Measurements from ENCODE around the gene LMO7. TPM values are rescaled to one million over a fixed set of nuclear protein-coding genes. Genes with fewer than 3 reads are reported as not detected.

LMO7 gene
- total RNA-seq, 1 experiment from 2014 or later = 20.4 TPM

DNA sequence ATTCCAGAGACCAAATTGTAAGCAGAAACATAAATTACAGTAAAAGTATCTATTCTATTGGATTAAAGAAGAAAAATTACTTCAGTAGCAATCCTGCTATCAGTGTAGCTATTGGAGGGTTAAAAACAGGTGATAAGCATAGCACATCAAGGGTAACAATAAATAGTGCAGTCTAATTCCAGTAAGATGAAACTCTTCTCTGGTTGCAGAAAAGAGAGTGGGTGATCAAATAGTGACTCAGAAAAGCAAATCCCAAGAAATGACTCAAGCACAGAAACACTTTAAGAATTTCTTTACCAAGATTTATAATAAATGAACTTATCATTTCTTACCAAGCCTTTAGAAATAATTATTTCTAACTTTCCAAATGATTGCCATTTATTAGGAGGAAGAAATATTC, 135.7 kb downstream of the LMO7 start:
- Mint-ChIP-seq H3K4me3 (no peak overlapping the region), H3K4me1 (peaks cover 0 to 3% of the 10 kb centered on the region in 2 experiments; a peak in 1 of 4 replicates), H3K9me3 (no peaks in the 10 kb centered on the region), H3K36me3 (ENCODE audit: insufficient read depth in 1 of 3, low read depth in 3 of 3) (no peaks in the 10 kb centered on the region), H3K27ac (no peak overlapping the region), H3K27me3 (ENCODE audit: low read depth) (no peaks in the 10 kb centered on the region)
- Histone ChIP-seq H4K91ac (ENCODE audit: insufficient read length, low read depth, low read length) (no peak overlapping the region), H3K14ac (ENCODE audit: insufficient read depth, low read length) (no peak overlapping the region), H4K20me1 (ENCODE audit: control insufficient read depth, insufficient read depth, insufficient read length) (no peaks in the 10 kb centered on the region), H2BK5ac (ENCODE audit: insufficient read length, low read length) (no peak overlapping the region), H3K4me2 (ENCODE audit: insufficient read depth, insufficient read length, low read length) (no peak overlapping the region), H4K5ac (ENCODE audit: insufficient read length, low read depth, low read length) (no peak overlapping the region), H2BK15ac (ENCODE audit: low read depth, low read length) (no peak overlapping the region), H3K27ac (ENCODE audit: insufficient read length, low read depth, low read length) (no peak overlapping the region), H3K56ac (ENCODE audit: insufficient read length, low read depth, low read length) (no peak overlapping the region), H3K23ac (ENCODE audit: insufficient read length, low read depth, low read length) (no peak overlapping the region), H3K23me2 (ENCODE audit: insufficient read length, low read depth, low read length, poor library complexity, severe bottlenecking) (no peaks in the 10 kb centered on the region), H3K79me2 (ENCODE audit: insufficient read depth, low read length) (no peaks in the 10 kb centered on the region), H2BK20ac (ENCODE audit: low read depth, low read length, poor library complexity, severe bottlenecking) (no peak overlapping the region), H3K27me3 (ENCODE audit: insufficient read depth, low read length) (no peaks in the 10 kb centered on the region; the same call in 1 of the 2 replicates), H3K4me1 (ENCODE audit: insufficient read depth, low read length) (no peaks in the 10 kb centered on the region), H3T11ph (ENCODE audit: low read length) (no peak overlapping the region), H3K9me3 (ENCODE audit: control insufficient read depth, low read depth, low read length) (no peaks in the 10 kb centered on the region), H4K8ac (replicated peaks; ENCODE audit: insufficient read length, low read depth, low read length) (no peak overlapping the region), H3K4ac (ENCODE audit: low read depth, low read length) (no peak overlapping the region), H2BK12ac (ENCODE audit: insufficient read length, low read depth, low read length) (no peak overlapping the region), H2AFZ (ENCODE audit: low read length) (no peak overlapping the region), H3K18ac (ENCODE audit: insufficient read length, low read depth, low read length) (no peak overlapping the region), H3K79me1 (ENCODE audit: insufficient read depth, low read depth, low read length, poor library complexity, severe bottlenecking) (no peaks in the 10 kb centered on the region), H2AK5ac (ENCODE audit: insufficient read length, low read length) (no peak overlapping the region), H2BK120ac (ENCODE audit: low read depth, low read length, poor library complexity, severe bottlenecking) (no peak overlapping the region), H3K9ac (ENCODE audit: extremely low read depth, insufficient read length, low read length) (no peak overlapping the region)
- no peak for DNase-seq
- TF ChIP-seq, protein P1, sequence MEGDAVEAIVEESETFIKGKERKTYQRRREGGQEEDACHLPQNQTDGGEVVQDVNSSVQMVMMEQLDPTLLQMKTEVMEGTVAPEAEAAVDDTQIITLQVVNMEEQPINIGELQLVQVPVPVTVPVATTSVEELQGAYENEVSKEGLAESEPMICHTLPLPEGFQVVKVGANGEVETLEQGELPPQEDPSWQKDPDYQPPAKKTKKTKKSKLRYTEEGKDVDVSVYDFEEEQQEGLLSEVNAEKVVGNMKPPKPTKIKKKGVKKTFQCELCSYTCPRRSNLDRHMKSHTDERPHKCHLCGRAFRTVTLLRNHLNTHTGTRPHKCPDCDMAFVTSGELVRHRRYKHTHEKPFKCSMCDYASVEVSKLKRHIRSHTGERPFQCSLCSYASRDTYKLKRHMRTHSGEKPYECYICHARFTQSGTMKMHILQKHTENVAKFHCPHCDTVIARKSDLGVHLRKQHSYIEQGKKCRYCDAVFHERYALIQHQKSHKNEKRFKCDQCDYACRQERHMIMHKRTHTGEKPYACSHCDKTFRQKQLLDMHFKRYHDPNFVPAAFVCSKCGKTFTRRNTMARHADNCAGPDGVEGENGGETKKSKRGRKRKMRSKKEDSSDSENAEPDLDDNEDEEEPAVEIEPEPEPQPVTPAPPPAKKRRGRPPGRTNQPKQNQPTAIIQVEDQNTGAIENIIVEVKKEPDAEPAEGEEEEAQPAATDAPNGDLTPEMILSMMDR (conservative IDR thresholded peaks at IDR 0.05) = no peak
